ENCODE measurements around the gene DAB1.

Gene DAB1

GRCh38 chr1:57067863-57068262 is 356.0 kb downstream of the DAB1 start:
- no peak for DNase-seq (ENCODE audit: low spot score)

DNA sequence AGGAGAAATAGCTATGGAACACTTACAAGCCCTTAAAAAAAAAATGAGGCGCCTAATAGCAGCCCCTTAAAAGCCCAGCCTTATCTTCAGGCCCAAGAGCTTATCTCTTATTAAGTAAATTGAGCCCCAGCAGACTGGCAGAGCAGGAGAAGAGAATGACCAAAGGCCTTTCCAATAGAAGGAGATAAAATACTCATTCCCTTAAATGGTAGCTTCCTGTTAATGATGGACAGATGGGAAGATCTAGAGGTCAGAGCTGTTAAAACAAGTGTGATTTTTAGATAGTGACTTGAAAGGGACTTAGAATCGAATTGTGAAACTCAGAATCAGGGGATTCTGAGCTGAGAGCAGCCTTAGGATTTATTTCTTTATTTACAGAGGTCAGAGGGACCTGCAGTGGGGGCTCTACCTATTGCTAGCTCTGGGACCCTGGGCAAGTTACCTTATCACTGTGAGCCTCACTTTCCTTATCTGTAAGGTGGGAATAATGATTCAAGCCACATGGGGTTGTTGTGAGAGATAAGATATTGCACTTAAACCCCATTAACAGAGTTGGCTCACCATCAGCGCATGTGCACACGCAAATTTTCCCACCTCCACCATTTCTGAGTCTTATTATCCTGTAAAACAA is 356.8 kb downstream of the DAB1 start:
- no peak for DNase-seq (ENCODE audit: low spot score)

GRCh38 chr1:57065442-57065841 is 358.4 kb downstream of the DAB1 start:
- no peak for DNase-seq (ENCODE audit: low spot score)

GRCh38 chr1:57064379-57065140 is 359.3 kb downstream of the DAB1 start:
- DNase-seq (ENCODE audit: low spot score) = no peak

DNA sequence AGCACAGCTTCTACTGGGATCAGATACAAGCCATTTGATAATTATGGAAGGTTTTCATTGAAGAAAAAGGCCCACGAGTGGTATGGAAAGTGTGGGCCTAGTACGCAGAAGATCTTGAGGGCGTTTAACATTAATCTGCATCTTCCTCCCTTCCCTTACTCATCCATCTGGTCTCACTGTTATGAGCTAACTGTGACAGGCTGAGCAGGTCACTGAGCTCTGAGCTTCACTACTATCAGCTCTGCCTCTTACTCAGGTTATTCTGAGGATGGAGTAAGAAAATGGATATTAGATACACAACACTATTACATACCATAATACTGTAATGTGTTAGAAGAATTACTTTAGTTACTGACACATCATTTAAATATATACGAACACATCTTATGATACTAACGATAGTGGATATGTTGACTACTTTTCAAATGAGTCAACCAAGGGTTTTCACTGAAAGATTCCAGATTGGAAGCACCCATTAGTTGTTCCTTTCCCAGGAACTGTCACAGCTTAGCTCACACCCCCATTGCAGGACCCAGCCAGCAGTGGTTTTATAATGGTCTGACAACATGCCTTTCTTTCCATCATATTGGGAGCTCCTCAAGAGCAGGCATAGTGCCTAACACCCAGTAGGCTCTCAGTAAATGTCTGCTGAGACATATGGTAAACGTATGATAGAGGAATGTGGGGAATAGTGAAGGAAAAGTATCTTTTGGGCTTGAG is 360.3 kb downstream of the DAB1 start:
- no peak for DNase-seq (ENCODE audit: low spot score)

- no peak for DNase-seq (ENCODE audit: low spot score)
Observed at GRCh38 chr1:57061369-57061768, 362.5 kb downstream of the DAB1 start.

DNA sequence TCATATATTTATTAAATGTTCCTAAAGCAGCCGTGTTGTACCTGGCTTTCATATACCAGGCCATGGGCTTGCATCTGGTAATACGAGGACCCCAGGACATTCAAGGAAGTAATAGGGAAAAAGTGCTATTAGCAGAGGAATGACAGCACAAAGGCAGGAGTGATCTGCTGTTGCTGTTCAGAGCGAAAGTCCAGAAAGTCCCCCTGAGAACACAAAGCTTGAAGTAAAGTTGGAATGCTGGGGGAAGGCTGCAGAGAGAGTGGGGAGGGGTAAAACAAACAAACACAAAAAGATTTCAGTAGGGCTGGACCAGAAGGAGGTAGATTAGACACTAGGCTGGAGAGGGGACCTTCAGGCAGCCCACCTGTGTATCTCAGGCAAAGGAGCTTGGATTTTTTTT is 363.4 kb downstream of the DAB1 start:
- no peak for DNase-seq (ENCODE audit: low spot score)

- no peak for DNase-seq (ENCODE audit: low spot score)
Observed at GRCh38 chr1:57058652-57059501, 365.0 kb downstream of the DAB1 start.

DNA sequence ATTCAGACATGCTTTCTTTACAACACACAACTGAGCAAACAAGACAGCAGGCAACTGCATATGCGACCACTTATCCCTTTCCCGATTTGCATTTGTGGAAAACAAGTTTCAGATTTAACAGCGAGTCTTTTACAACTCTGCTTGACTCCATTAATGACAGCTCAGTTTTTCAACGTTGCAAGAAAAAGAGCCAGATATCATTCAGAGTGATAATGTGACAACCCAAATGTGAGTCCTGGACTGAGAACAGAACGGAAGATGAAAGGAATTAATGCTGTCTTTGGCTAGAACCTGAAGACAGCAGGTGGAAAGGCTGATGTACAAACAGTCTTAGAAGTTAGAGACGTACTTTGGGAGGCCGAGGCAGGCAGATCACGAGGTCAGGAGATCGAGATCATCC is 375.0 kb downstream of the DAB1 start:
- no peak for DNase-seq (ENCODE audit: low spot score)

- DNase-seq (ENCODE audit: low spot score) = no peak
Observed at GRCh38 chr1:57046462-57046861, 377.4 kb downstream of the DAB1 start.

GRCh38 chr1:57041901-57042300 is 382.0 kb downstream of the DAB1 start:
- DNase-seq (ENCODE audit: low spot score) = no peak

GRCh38 chr1:57040811-57041210 is 383.0 kb downstream of the DAB1 start:
- DNase-seq (ENCODE audit: low spot score) = no peak

DNA sequence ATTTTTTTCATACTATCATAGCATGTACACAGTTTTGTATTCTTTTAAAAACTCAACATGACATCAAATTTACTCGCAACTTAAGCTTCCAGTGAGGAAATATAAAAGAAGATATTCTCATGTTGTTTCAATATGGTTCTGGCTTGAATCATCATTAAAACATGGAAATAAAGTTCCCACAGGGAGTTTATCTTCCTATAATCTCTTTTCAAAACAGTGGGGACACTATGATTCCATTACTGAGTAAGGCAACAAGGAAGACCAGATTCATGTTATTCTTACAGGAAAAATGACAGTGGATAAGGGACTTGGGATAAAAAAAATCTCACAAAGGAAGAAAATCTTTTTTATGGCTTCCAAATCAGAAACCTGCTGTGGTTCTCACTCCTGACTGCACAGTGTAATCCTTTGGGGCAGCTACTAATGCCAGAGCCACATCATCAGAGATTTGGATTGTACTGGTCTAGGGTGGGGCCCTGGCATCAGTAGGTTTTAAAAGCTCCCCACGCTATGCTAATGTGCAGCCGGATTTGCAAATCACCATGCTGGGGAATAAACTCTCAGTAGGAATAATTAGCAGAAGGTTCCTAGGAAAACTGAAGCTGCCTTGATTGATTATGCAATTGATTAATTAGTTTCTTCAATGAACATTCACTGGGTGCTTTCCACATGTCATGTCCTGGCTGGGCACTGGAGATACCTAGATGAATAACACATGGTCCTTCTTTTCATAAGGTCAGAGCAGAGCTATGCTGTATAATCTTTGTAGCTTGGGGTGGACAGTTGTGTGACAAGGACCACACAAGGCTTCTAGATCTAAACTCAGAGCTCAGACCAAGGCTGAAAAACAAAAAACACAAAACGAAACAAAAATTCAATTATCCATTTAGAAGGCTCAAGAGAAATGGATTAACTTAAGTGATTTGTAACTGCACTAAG is 386.9 kb downstream of the DAB1 start:
- DNase-seq (ENCODE audit: low spot score) = no peak

DNA sequence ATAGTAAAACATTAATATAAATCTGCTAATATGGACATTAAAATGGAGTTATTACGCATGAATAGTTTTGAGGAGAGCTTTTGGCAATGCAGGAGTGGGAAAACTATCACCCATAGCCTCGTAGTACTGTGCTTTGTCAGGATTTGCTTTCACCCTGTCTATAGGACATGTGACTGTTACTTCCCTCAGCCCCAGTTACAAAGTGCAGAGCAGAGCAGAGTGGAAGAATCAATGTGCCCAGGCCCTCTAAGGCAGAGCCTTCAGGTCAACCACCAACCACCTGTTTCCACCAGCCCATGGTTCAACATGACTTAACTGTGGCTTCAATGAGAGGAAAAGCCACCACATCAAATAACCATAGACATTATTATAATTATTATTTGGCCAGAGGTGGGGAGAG is 389.1 kb downstream of the DAB1 start:
- DNase-seq (ENCODE audit: low spot score) = no peak

GRCh38 chr1:57033222-57034001 is 390.4 kb downstream of the DAB1 start:
- DNase-seq (ENCODE audit: low spot score) = no peak

- DNase-seq (ENCODE audit: low spot score) = no peak
Observed at GRCh38 chr1:57026624-57027354, 397.1 kb downstream of the DAB1 start.

GRCh38 chr1:57024855-57025254 is 399.0 kb downstream of the DAB1 start:
- DNase-seq (ENCODE audit: low spot score) = no peak

GRCh38 chr1:57024428-57024827 is 399.4 kb downstream of the DAB1 start:
- no peak for DNase-seq (ENCODE audit: low spot score)

DNA sequence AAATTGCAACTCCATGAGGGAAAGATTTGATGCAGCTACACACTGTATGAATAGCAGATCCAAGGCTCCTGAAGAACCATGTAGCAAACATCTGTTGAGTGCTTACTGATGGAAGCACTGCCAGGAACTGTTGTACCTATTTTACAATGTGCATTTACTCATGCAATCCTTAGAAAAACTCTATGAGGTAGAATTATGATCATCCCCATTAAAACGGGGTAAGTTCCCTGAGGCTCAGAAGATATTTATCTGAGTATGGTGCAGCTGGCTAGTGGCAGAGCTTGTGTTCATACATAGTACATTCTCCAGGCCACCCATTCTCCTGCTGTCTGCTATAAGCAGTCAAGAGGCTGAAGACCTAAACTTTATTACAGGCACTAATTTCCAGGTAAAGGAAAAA is 403.6 kb downstream of the DAB1 start:
- no peak for DNase-seq (ENCODE audit: low spot score)
